Measurements from ENCODE around the gene SAG.
"Not testable (repeated sequence)": the region's sequence is repeated elsewhere in the genome, so short reads cannot be mapped to it uniquely, and the experiment has no call there.

The SAG gene

DNA sequence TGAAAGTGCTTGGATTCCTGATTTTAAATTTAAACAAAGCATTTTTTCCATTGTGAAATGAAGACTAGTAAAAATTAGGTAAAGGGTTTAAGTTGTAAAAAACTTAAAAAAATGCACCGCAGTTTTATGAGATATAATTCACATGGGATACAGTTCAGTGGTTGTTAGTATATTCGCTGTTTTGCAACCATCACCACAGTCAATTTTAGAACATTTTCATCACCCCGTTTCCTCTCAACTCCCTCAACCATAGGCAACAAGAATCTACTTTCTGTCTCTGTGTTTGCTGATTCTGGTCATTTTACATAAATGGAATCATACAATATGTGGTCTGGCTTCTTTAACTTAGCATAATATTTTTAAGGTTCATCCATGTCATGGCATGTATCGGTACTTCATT lies 50.7 kb downstream of the SAG start:
- DNase-seq: no peak

DNA sequence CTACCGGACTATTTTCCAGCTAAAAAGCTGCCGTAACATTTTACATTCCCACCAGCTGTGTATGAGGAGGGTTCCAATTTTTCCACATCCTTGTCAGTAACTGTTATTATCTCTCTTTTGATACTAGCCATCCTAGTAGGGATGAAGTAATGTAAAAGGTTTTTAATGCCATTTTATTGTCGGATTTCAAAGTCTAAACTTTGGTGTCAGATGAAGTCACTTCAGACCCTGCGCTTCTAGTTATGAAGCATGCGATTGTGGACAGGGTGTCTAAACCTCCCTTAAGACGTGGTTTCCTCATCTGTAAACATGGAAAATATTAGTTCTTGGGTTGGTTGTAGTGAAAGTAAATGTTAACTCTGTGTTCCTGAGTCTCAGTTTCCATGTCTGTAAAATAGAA lies 51.3 kb downstream of the SAG start:
- DNase-seq: no peak

- no peak for DNase-seq
These were observed 52.2 kb downstream of the SAG start for GRCh38 chr2:233359823-233360222.

DNA sequence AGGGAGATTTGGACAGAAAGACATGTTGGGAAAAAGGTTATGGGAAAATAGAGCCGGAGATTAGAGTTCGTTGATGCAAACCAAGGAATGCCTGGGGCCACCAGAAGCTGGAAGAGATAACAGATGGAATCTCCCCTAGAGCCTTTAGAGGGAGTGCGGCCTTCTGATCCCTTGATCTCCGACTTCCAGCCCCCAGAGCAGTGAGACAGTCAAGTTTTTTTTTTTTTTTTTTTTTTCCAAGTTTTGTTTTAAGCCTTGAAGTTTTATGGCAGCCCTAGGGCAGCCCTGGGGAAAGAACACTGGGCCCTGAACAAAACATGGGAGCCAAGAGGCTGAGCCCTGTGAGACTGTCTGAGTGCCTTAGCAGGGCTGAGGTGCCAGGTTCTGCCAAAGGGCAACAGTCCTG lies 53.2 kb downstream of the SAG start:
- no peak for DNase-seq

GRCh38 chr2:233361297-233361696 lies 53.7 kb downstream of the SAG start:
- DNase-seq: no peak

DNA sequence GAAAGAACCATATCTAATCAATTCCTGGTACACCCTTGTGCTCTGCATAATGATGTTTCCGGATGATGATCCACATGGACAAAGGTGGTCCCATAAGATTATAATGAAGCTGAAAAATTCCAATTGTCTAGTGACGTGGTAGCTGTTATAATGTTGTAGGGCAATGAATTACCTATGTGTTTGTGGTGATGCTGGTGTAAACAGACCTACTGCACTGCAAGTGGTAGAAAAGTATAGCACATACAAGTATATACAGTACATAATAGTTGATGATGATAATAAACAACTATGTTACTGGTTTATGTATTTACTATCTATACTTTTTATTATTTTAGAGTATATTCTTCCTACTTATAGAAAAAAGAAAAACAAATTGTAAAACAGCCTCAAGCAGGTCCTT lies 55.1 kb downstream of the SAG start:
- no peak for DNase-seq

- no peak for DNase-seq
These were observed 56.2 kb downstream of the SAG start for GRCh38 chr2:233363744-233364235.

DNA sequence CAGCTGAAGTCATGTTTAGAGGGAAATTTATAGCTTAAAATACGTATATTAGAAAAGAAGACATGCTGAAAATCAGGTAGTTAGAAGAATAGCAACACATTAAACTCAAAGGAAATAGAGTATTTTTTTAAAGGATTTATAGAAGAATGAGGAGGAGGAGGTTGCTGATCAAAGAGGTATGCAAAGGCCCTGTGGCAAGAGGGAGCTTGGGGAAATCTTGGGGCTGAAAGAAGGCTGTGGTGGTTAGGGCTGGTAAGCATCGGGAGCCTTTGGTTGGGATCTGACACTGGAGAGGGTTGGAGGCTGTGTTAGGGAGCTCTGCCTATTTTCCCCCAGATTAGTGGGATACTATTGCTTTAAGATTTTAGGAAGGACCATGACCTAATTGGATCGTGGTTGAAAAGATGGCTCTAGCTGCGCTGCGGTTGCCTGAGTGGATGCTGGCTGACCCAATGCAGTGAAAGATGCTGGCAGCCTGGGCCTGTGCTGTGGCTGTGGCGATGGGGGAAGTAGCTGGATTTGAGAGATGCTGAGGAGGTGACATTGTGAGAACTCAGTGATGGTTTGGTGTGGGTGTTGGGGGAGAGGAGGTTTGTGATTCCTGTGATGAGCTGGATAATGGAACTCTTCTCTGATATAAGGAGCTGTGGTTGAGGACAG lies 58.4 kb downstream of the SAG start:
- DNase-seq: no peak

DNA sequence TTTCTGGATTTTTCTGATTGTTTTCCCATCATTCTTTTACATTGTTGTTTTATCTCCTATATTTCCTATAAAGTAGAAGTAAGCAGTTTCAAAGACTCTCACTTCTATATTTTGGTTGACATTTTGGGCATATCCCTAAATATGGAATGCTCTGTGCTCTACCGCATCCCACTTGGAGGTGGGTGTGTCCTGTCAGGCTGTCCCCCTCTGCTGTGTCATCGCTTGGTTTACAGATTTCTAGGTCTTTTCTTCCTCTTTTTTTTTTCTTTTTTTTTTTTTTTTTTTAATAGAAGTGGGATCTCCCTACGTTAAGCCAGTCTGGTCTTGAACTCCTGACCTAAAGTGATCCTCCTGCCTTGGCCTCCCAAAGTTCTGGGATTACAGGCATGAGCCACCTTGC lies 60.0 kb downstream of the SAG start:
- no peak for DNase-seq

- DNase-seq: no peak
These were observed 61.1 kb downstream of the SAG start for GRCh38 chr2:233368756-233369155.

DNA sequence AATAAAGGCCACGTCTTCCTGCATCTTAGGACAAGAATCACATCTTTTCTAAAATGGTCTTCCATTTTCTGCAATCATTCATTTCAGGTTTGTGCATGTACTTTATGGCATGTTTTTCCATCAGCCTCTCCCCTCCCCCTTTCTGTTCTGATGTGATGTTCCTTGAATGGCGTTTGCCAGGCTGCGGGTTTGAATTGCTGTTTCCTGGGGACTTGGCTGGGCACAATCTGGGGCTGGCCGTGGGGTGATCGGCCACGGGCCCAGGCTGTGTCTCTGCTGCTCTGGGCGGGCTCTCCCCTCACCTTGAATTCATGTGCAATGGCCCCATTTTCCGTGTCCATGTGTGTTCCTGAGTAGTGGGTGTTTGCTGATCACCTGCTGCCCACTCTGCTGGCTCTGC lies 61.8 kb downstream of the SAG start:
- no peak for DNase-seq

DNA sequence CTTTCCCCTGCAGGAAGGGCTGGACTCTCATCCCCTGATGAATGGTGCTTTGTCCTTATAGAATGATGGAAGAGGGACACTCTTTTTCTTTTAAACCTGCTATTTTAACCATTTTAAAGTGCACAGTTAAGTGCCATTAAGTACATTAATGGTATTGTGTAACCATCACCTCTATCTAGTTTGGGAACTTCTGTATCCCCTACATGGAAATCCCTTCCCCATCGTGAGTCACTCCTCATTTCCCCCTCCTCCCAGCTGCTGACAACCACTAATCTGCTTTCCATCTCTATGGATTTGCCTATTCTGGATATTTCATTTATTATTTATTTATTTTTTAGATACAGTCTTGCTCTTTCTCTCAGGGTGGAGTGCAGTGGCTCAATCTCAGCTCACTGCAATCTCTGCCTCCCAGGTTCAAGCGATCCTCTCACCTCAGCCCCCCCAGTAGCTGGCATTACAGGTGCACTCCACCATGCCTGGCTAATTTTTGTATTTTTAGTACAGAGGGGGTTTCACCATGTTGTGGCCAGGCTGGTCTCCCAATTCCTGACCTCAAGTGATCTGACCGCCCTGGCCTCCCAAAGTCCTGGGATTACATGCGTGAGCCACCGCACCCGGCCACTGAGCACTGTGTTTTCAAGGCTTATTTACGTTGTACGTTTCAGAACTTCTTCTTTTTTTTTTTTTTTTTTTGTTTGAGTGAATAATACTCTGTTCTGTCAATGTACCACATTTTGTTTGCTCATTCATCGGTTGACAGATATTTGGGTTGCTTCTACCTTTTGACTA lies 62.5 kb downstream of the SAG start:
- no peak for DNase-seq

GRCh38 chr2:233371641-233372040 lies 64.0 kb downstream of the SAG start:
- no peak for DNase-seq

GRCh38 chr2:233372855-233373254 lies 65.2 kb downstream of the SAG start:
- DNase-seq: no peak

DNA sequence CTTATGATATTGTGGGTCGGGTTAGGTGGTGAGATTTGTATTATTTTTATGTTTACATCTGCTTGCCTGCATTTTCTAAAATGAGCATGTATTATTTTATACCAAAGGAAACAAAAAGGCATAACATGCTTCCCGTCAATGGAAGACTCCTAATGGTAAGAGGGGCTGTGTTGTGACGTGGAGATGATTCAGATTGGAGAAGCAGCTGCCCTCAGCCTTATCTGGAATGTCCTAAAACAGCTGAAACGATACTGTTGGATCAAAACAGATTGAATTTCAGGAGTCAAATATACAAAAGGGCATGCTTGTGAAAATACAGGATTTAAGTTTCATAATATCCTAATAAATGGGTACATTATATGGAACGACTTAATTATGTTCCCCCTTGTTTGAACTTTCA lies 65.7 kb downstream of the SAG start:
- DNase-seq: no peak

DNA sequence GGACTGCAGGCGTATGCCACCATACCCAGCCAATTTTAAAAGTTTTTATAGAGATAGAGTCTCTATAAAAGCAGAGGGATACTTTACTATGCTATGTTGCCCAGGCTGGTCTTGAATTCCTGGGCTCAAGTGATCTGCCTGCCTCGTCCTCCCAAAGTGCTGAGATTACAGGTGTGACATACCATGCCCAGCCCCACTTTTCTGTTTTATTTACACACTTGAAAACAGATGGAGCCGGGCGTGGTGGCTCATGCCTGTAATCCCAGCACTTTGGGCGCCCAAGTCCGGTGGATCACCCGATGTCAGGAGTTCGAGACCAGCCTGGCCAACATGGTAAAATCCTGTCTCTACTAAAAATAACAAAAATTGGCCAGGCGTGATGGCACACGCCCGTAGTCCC lies 67.2 kb downstream of the SAG start:
- not testable (repeated sequence) for DNase-seq

GRCh38 chr2:233375490-233376314 lies 68.1 kb downstream of the SAG start:
- no peak for DNase-seq

DNA sequence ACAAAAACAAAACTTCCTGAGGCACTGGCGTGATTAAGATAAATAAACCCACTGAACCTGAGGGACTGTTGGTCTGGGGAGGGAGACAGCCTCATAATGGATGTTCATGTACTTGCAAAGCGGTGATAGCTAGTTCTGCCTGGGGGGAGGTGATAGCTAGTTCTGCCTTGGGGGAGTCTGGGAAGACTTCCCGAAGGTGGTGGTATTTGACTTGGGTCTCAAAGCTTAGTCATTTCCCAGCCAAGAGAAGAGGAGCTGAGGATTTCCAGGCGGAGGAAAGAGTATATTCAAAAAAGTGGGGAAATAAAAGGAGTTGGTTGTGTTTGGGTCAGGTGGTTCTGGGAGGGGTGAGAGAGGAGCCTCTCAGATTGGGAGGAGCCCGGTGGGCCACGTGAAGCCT lies 71.4 kb downstream of the SAG start:
- no peak for DNase-seq

GRCh38 chr2:233379441-233379840 lies 71.8 kb downstream of the SAG start:
- DNase-seq: no peak

DNA sequence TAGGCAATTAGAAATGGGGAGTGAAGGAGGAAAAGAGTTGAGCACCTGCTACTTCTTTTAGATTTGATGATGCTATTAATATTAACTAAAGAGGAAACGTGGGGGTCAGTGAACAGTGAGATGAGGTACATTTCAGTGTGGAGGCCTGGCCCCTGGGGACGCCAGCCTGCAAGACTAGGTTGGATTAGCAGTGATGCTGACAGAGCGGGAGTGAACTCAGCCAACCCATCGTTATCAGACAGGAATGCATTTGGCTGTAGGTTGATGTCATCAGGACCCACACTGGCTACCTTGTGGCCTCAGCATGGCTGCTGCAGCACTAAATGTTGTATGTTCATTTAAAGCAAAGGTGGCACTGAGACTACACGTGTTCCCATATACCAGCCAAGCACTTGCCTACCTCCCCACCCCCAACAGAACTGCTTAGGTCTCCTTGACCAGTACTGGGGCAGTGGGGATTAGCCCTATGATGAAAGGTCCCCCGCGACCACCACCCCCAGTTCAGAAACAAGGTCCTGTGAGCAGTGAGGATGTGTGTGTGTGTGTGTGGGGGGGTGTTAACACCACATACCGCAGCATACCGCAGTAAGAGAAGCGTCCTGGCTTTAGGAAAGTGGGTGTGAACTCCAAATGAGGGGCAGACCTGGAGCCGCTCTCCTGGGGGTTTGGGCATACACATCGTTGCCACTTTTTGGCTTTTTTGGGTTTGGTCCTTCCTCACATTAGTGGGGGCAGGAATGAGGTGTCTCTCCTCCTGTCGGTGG lies 72.7 kb downstream of the SAG start:
- peak; percentile 21 for DNase-seq

DNA sequence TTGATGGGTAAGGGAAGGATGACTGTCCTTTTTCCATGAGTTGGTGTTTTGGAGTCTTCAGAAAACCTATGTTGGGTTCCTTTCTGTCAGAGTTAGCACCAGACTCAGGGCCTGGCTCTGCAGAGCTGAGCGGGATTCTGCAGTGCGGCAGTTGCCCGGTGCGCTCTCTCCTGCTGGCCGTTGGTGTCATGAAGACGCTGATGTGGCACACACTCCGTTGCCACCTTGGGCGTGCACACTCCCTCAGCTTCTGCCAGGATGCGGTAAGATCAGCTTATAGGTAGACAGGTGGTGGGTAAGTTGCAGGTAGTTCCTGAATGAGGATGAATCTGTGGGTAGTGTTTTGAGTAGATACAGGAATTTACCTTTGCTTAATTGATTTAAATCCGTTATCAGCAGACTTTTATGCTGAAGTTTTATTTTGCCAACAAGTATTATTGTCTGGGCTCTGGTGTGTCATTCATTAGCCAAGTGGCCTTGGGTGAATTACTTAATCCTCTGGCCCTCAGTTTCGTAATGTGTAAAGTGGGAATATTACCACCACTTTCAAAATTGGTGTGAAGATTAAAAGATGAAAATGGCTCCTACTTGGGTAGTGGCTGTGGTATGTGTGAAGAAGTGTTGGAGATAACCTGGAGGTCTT lies 73.5 kb downstream of the SAG start:
- DNase-seq: no peak

GRCh38 chr2:233381638-233381995 lies 74.0 kb downstream of the SAG start:
- no peak for DNase-seq
